ENCODE data around the gene RAB3D.

DNA sequence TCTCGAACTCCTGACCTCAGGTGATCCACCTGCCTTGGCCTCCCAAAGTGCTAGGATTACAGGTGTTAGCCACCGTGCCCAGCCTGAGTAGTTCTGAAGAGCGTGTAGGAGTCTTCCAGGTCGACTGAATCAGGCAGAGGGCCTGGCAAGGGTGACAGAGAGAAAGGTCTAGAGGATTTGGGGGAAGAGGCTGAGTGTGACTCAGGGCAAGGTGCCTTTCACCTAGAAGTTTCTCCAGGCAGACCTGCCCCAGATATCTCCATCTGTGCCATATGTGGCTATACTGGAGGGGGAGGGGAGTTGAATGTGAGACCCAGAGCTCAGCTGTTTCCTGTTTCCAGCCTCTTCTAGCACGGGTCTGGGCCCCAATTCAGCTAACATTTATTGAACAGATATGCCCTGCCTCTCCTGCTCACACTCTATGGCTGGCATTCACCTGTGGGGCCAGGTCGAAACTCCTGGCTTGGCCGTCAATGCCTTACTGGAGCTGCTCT lies 8.1 kb upstream of the RAB3D start:
- TF ChIP-seq, protein P1, sequence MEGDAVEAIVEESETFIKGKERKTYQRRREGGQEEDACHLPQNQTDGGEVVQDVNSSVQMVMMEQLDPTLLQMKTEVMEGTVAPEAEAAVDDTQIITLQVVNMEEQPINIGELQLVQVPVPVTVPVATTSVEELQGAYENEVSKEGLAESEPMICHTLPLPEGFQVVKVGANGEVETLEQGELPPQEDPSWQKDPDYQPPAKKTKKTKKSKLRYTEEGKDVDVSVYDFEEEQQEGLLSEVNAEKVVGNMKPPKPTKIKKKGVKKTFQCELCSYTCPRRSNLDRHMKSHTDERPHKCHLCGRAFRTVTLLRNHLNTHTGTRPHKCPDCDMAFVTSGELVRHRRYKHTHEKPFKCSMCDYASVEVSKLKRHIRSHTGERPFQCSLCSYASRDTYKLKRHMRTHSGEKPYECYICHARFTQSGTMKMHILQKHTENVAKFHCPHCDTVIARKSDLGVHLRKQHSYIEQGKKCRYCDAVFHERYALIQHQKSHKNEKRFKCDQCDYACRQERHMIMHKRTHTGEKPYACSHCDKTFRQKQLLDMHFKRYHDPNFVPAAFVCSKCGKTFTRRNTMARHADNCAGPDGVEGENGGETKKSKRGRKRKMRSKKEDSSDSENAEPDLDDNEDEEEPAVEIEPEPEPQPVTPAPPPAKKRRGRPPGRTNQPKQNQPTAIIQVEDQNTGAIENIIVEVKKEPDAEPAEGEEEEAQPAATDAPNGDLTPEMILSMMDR (IDR thresholded peaks at IDR 0.05), result no peak
- no peak for TF ChIP-seq POLR2A (IDR thresholded peaks at IDR 0.05)
